GM12874 (cell line): Measurements from ENCODE around the gene COL23A1.

ENCODE experiments used
- CTCF ChIP-seq: IDR thresholded peaks from 2 replicates; pipeline ENCODE4 v1.5.1; 2011; ENCODE audit warnings: low read depth, mild to moderate bottlenecking, control low read depth, low read length, moderate library complexity; ENCODE audit not compliant: insufficient read depth

The COL23A1 gene

DNA sequence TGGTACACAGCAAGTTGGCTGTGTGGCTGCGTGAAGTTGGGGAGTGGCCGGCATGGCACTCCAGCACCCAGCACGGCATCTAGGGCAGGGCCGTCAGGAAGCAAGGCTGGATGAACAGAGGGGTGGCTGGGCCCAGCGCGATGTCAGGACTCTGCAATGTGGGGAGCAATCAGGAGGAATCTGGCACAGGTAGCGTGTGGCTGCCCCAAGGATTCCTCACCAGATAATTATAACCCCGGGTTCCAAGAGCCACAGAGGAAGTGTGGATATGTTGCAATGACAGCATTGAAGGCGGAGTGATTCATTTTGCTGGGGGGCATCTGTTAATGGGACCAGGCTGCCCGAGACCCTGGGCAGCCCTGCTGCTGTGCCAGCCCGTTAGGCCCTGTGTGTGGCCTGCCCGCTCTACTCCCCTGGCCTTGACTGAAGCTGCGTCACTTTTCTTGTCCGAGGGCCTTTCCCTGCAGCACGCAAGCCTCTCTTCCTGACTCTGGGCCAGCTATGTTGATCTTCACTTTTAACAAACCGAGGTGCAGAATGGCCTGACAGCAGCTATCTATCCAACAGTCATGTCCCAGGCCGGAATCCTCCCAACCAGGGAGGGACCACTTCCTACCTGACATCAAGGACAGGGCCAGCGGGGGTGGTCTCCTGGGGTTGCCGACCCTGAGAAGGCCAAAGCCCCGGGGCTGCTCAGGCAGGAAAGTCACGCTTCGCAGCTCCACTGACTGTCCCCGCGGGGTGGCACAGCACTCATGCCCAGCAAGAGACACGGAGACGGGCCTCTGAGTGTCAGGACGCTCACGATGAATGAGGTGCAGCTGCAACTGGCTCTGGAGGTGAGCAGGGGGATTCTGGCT, 239.6 kb downstream of the COL23A1 start:
- TF ChIP-seq CTCF, result no peak

- no peak for TF ChIP-seq CTCF
Measured at GRCh38 chr5:178349625-178350353, 240.4 kb downstream of the COL23A1 start.

DNA sequence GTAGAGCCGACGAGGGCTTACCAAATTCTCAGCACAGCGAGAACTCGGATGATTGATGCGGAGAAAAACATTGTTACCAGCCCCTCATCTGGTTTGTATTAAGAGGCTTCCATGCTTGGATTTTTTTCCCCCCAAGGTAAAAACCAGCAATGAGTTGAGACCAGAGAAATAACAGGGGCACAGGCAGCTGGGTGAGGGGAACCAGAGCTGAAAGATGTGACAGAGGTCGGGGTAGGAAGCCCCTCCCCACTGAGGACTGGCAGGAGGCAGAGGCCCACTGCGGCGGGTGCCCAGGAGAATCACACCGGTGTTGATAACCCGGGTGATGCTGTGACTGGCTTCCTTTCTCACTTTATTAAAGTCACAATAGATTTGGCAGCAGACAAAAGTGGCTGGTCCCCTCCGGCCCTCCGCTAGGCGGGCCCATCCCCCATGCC, 241.1 kb downstream of the COL23A1 start:
- TF ChIP-seq CTCF, result no peak

DNA sequence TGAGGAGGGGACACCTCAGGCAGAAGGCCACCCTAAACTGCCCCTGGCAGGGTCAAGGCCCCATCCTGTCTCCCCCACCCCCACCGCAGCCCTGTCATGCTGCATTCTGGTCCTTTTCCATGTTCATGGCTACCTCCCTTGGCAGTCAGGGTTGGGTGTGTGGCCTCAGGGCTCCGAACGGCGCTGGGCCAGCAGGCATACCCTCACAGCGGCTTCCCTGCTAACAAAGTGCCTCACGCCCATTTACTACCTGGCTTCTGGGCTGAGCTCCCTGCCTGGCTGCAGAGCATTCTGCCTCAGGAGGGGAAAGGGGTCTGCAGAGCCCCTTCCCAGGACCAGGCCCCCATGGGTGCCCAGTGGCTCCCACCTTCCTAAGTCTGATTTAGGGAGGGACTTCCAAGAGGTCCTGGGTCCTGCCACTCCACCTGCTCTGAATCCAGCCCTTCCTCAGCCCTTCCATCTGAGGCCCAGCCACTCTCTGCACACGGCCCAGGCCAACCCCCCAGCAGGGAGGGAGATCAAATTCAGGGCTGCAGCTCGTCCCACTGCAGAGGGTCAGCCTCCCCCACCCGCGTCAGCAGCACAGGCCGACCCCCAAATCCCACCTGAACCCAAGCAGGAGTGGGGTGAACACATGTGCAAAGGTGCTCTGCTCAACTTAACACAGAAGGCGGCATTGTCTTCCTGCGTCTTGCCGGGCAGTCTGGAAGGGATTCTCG, 241.7 kb downstream of the COL23A1 start:
- TF ChIP-seq CTCF, result no peak

GRCh38 chr5:178347956-178348355, 242.2 kb downstream of the COL23A1 start:
- no peak for TF ChIP-seq CTCF

- TF ChIP-seq CTCF, result no peak
Measured at GRCh38 chr5:178346607-178347334, 243.4 kb downstream of the COL23A1 start.

- no peak for TF ChIP-seq CTCF
Measured at GRCh38 chr5:178343306-178343705, 246.9 kb downstream of the COL23A1 start.
